ENCODE data around the gene ADAMTS15.
"Not testable (repeated sequence)": the region's sequence is repeated elsewhere in the genome, so short reads cannot be mapped to it uniquely, and the experiment has no call there.

Gene ADAMTS15

GRCh38 chr11:130438401-130439159, 9.9 kb upstream of the ADAMTS15 start:
- not testable (repeated sequence) for DNase-seq

- no peak for DNase-seq
These were observed 9.3 kb upstream of the ADAMTS15 start for GRCh38 chr11:130439160-130439519.

GRCh38 chr11:130439876-130440275, 8.6 kb upstream of the ADAMTS15 start:
- DNase-seq: no peak

GRCh38 chr11:130441719-130442118, 6.7 kb upstream of the ADAMTS15 start:
- no peak for DNase-seq

GRCh38 chr11:130442737-130443136, 5.7 kb upstream of the ADAMTS15 start:
- DNase-seq: no peak

- no peak for DNase-seq
These were observed 2.7 kb upstream of the ADAMTS15 start for GRCh38 chr11:130445788-130446187.

- DNase-seq: no peak
These were observed 418 bp upstream of the ADAMTS15 start for GRCh38 chr11:130448039-130448415.

GRCh38 chr11:130449310-130449990, 1.0 kb downstream of the ADAMTS15 start:
- no peak for DNase-seq

- no peak for DNase-seq
These were observed 1.7 kb downstream of the ADAMTS15 start for GRCh38 chr11:130449996-130450769.

- no peak for DNase-seq
These were observed 3.0 kb downstream of the ADAMTS15 start for GRCh38 chr11:130451231-130452019.

- no peak for DNase-seq
These were observed 3.7 kb downstream of the ADAMTS15 start for GRCh38 chr11:130452176-130452575.

GRCh38 chr11:130452940-130453339, 4.5 kb downstream of the ADAMTS15 start:
- DNase-seq: no peak

GRCh38 chr11:130454491-130455252, 6.2 kb downstream of the ADAMTS15 start:
- DNase-seq: no peak

- DNase-seq: no peak
These were observed 7.2 kb downstream of the ADAMTS15 start for GRCh38 chr11:130455483-130456127.

GRCh38 chr11:130456286-130456685, 7.8 kb downstream of the ADAMTS15 start:
- DNase-seq: no peak

GRCh38 chr11:130457623-130458409, 9.4 kb downstream of the ADAMTS15 start:
- no peak for DNase-seq

GRCh38 chr11:130458410-130458729, 9.9 kb downstream of the ADAMTS15 start:
- DNase-seq: no peak

- no peak for DNase-seq
These were observed 11.1 kb downstream of the ADAMTS15 start for GRCh38 chr11:130459521-130459920.

GRCh38 chr11:130462101-130462885, 13.8 kb downstream of the ADAMTS15 start:
- DNase-seq: no peak

GRCh38 chr11:130462931-130463330, 14.5 kb downstream of the ADAMTS15 start:
- DNase-seq: no peak
